Natural killer cell (primary cell): ENCODE data around the gene PPP1R1B. TPM values are rescaled to one million over a fixed set of nuclear protein-coding genes. Genes with fewer than 3 reads are reported as not detected.

Experiments used
- ATAC-seq, 3 donors: fragments of 150-1000 bp in 2 of 3; fragments of 200-7000 bp in 1 of 3; cut with Tn5 transposase; 1 replicate in 1 of 3; 2 replicates in 2 of 3; pipeline ENCODE4 v1.10.0; 2021; ENCODE audit warnings: mild to moderate bottlenecking in 2 of 3, moderate library complexity in 2 of 3
- DNase-seq, 2 donors: peaks; one replicate each; pipeline versions ENCODE4 v3.0.0 to v3.0.0-alpha.2; 2013 to 2021; ENCODE audit warnings: mixed read lengths in 1 of 2
- H3K27ac ChIP-seq: one replicate; pipeline ENCODE4 v1.5.1; 2013; ENCODE audit warnings: mild to moderate bottlenecking, low read length
- H3K27me3 ChIP-seq: one replicate; pipeline ENCODE4 v1.6.1; 2013; ENCODE audit warnings: low read length; ENCODE audit not compliant: control insufficient read depth, insufficient read depth
- H3K36me3 ChIP-seq: one replicate; pipeline ENCODE4 v1.6.1; 2013; ENCODE audit warnings: low read length; ENCODE audit not compliant: control insufficient read depth, insufficient read depth
- H3K4me1 ChIP-seq: one replicate; pipeline ENCODE4 v1.6.1; 2013; ENCODE audit warnings: low read length; ENCODE audit not compliant: control insufficient read depth, insufficient read depth
- H3K4me3 ChIP-seq: one replicate; pipeline ENCODE4 v1.5.1; 2013; ENCODE audit warnings: low read length
- H3K9me3 ChIP-seq: one replicate; pipeline ENCODE4 v1.6.1; 2013; ENCODE audit warnings: low read length; ENCODE audit not compliant: control insufficient read depth, insufficient read depth
- H3K27ac Mint-ChIP-seq, 2 donors: one replicate each; pipeline ENCODE4 v1.8.0; 2022; ENCODE audit warnings: mild to moderate bottlenecking in 2 of 2, mixed read lengths in 2 of 2, moderate library complexity in 1 of 2
- H3K27me3 Mint-ChIP-seq, 2 donors: one replicate each; pipeline ENCODE4 v1.8.0; 2022; ENCODE audit warnings: low read depth in 2 of 2, mixed read lengths in 2 of 2
- H3K36me3 Mint-ChIP-seq: one replicate; pipeline ENCODE4 v1.8.0; 2022; ENCODE audit warnings: mixed read lengths
- H3K4me1 Mint-ChIP-seq, 2 donors: one replicate each; pipeline ENCODE4 v1.8.0; 2022; ENCODE audit warnings: mixed read lengths in 2 of 2
- H3K4me3 Mint-ChIP-seq: one replicate; pipeline ENCODE4 v1.8.0; 2022; ENCODE audit warnings: mild to moderate bottlenecking, moderate library complexity, mixed read lengths
- H3K9me3 Mint-ChIP-seq, 2 donors: one replicate each; pipeline ENCODE4 v1.8.0; 2022; ENCODE audit warnings: mixed read lengths in 2 of 2
- CTCF ChIP-seq: fragments of 200-600 bp; IDR thresholded peaks from one replicate; pipeline ENCODE4 v1.8.0; 2022; ENCODE audit warnings: antibody characterized with exemption
- WGBS: methylation state at CpG from one replicate; pipeline ENCODE4 v1.1.7; 2013; ENCODE audit warnings: missing lambda C conversion rate; ENCODE audit not compliant: insufficient coverage; 5-methylcytosine and 5-hydroxymethylcytosine counted together
- intact Hi-C: fragments of 100-400 bp; cut with micrococcal nuclease; formaldehyde crosslinking; loops from one replicate; pipeline ENCODE4 v1.14.2; 2022
- total RNA-seq, 4 donors: library from RNA; stranded (reverse); fragments of 120-200 nt in 1 of 4; gene quantifications; one replicate each; pipeline versions ENCODE4 v1.2.3 to v1.2.4, GENCODE V29; 2013 to 2022

Gene PPP1R1B
- total RNA-seq, 3 donors from 2014 or later (not counting 1 experiment from before 2014, with no cell fraction given), result not detected

- ATAC-seq, result no peak
- intact Hi-C loops, result loop anchor here (5.0 kb wide), 1 partner anchor 43 kb away; no protein-coding TSS in a partner anchor
- H3K27ac ChIP-seq, result no peak within 1 kb of the TSS
- H3K4me1 Mint-ChIP-seq, result peaks cover 7 to 23% of the 10 kb centered on the region in 2 donors
- H3K27ac Mint-ChIP-seq, result peak within 1 kb of the TSS in 1 of 2 donors; percentile 18
- H3K36me3 Mint-ChIP-seq, result no peaks in the 10 kb centered on the region
- H3K36me3 ChIP-seq, result peaks cover 31% of the 10 kb centered on the region
- no peak within 1 kb of the TSS for H3K4me3 ChIP-seq
- peaks cover 2% of the 10 kb centered on the region for H3K27me3 ChIP-seq
- H3K4me1 ChIP-seq, result peaks cover 28% of the 10 kb centered on the region
- H3K27me3 Mint-ChIP-seq, result no peaks in the 10 kb centered on the region
- 81% methylated on average over 15 of the region's 15 CpGs for WGBS
- H3K9me3 ChIP-seq, result no peaks in the 10 kb centered on the region
- TF ChIP-seq CTCF, result no peak
- no peaks in the 10 kb centered on the region for H3K9me3 Mint-ChIP-seq
- no peak within 1 kb of the TSS for H3K4me3 Mint-ChIP-seq
- DNase-seq, result no peak
Measured at GRCh38 chr17:39664581-39665561, 38.1 kb downstream of the PPP1R1B start, which contains the start of gene TCAP. TSS of gene TCAP (plus strand) at chr17:39665349. CDS start at chr17:39665360, 11 bp downstream.

- peaks cover 23% of the 10 kb centered on the region for H3K4me1 ChIP-seq
- DNase-seq, result peak in 1 of 2 donors; percentile 46
- intact Hi-C loops, result loop anchor here (5.0 kb wide), 1 partner anchor 43 kb away; no protein-coding TSS in a partner anchor
- H3K27ac Mint-ChIP-seq, result no peak overlapping the region
- H3K27ac ChIP-seq, result no peak overlapping the region
- no peaks in the 10 kb centered on the region for H3K27me3 Mint-ChIP-seq
- H3K36me3 ChIP-seq, result peaks cover 23% of the 10 kb centered on the region
- no peaks in the 10 kb centered on the region for H3K9me3 ChIP-seq
- H3K4me3 Mint-ChIP-seq, result no peak overlapping the region
- peak in 1 of 3 donors; percentile 22 for ATAC-seq
- H3K36me3 Mint-ChIP-seq, result no peaks in the 10 kb centered on the region
- H3K4me1 Mint-ChIP-seq, result peaks cover 7 to 23% of the 10 kb centered on the region in 2 donors
- H3K4me3 ChIP-seq, result no peak overlapping the region
- no peak for TF ChIP-seq CTCF
- WGBS, result 81% methylated on average over 17 of the region's 17 CpGs
- no peaks in the 10 kb centered on the region for H3K9me3 Mint-ChIP-seq
- peaks cover 3% of the 10 kb centered on the region for H3K27me3 ChIP-seq
Measured at GRCh38 chr17:39665642-39666224, 39.0 kb downstream of the PPP1R1B start.

- no peak for TF ChIP-seq CTCF
- Histone ChIP-seq H3K27me3 (peaks cover 5% of the 10 kb centered on the region), H3K9me3 (no peaks in the 10 kb centered on the region), H3K36me3 (peaks cover 18% of the 10 kb centered on the region), H3K4me3 (no peak overlapping the region), H3K27ac (no peak overlapping the region), H3K4me1 (peaks cover 23% of the 10 kb centered on the region)
- Mint-ChIP-seq H3K4me1 (peaks cover 7 to 23% of the 10 kb centered on the region in 2 donors), H3K4me3 (no peak overlapping the region), H3K9me3 (no peaks in the 10 kb centered on the region), H3K36me3 (no peaks in the 10 kb centered on the region), H3K27me3 (no peaks in the 10 kb centered on the region), H3K27ac (no peak overlapping the region)
- intact Hi-C loops, result loop anchor here (5.0 kb wide), 1 partner anchor 44 kb away; no protein-coding TSS in a partner anchor
- WGBS, result 92% methylated on average over 2 of the region's 2 CpGs
- ATAC-seq, result no peak
- no peak for DNase-seq
Measured at GRCh38 chr17:39666231-39666600, 39.5 kb downstream of the PPP1R1B start.
